Measurements from ENCODE around the gene USP3. TPM values are rescaled to one million over a fixed set of nuclear protein-coding genes. Genes with fewer than 3 reads are reported as not detected.

USP3 gene
- total and polyA plus RNA-seq, 2 donors (not counting 3 experiments of a cell fraction or from before 2014, with no cell fraction given), result 18.8 to 52.4 TPM

DNA sequence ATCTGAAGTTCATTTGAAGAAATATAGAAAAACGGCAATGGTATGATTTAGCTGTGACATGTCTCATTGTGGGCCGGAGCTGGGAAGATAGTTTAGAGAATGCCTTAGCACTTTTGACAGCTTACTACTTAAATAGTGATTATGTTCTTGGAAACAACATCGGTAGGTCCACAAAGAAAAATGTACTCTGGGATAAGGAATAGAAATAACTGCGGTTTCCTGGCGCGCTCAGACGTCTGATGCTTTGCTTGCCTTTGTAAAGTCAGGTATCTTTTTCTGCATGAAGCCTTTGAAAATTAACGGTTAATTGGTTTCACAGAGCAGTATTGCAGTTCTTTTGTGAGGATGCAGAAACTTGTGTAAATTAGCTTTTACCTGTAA is 1.4 kb downstream of the USP3 start:
- peaks cover 4% of the 10 kb centered on the region for H3K9me1 ChIP-seq (replicated peaks; ENCODE audit: control insufficient read depth, extremely low read depth, insufficient read depth, low read length)
- dilution Hi-C loops (cut with MboI; ENCODE audit: extremely low pct_ligation_motif_present, low sequenced_read_pairs), result no loop called here
- DNase-seq (ENCODE audit: low read depth, low spot score), result no peak
- H3K79me2 ChIP-seq (ENCODE audit: control insufficient read depth, insufficient read depth, low read length), result peaks cover 62% of the 10 kb centered on the region
- H4K20me1 ChIP-seq (replicated peaks; ENCODE audit: control insufficient read depth, extremely low read depth, insufficient read depth, low read length), result peaks cover 13% of the 10 kb centered on the region
- peak overlapping the region; percentile 80 for H3K27ac ChIP-seq (ENCODE audit: insufficient read depth, low read depth, low read length)
- H3K9ac ChIP-seq (replicated peaks; ENCODE audit: extremely low read depth, insufficient read depth, low read length), result peak overlapping the region; percentile 94
- TF ChIP-seq POLR2A (IDR thresholded peaks at IDR 0.05; ENCODE audit: low read depth, low read length), result no peak
- H3K4me2 ChIP-seq (ENCODE audit: insufficient read depth, low read length), result peak overlapping the region; percentile 94
- FAIRE-seq, result no peak
- peaks cover 75% of the 10 kb centered on the region for H3K4me1 ChIP-seq (ENCODE audit: control insufficient read depth, extremely low read depth, insufficient read depth, low read length)
- TSS peak; percentile 15 for BruUV-seq (replicated peaks)
- CTCF ChIA-PET, result interaction anchor here (0.9 to 6.4 kb wide), 15 partner anchors 10 to 563 kb away, joined by 3 to 76 read pairs (median 5); no protein-coding TSS in a partner anchor
- H3K4me3 ChIP-seq (replicated peaks in 1 of 3; ENCODE audit: insufficient read depth in 1 of 3, low read depth in 1 of 3, low read length in 3 of 3), result peak overlapping the region; percentile 55 to 87 (median 85)
- H3K9me3 ChIP-seq (replicated peaks; ENCODE audit: control insufficient read depth, insufficient read depth, low read length), result no peaks in the 10 kb centered on the region
- H3K36me3 ChIP-seq (ENCODE audit: control insufficient read depth in 2 of 2, extremely low read depth in 1 of 2, insufficient read depth in 2 of 2, low read length in 2 of 2), result no peaks in the 10 kb centered on the region
- intact Hi-C loops (cut with micrococcal nuclease), result loop anchor here (1.0 to 2.0 kb wide), 2 partner anchors 47 to 94 kb away; no protein-coding TSS in a partner anchor
- H3K27me3 ChIP-seq (ENCODE audit: control insufficient read depth in 2 of 2, insufficient read depth in 2 of 2, low read length in 2 of 2), result no peaks in the 10 kb centered on the region
- no peak overlapping the region for H2AFZ ChIP-seq (ENCODE audit: low read depth, low read length)
- POLR2A ChIA-PET, result interaction anchor here (1.1 kb wide), 1 partner anchor 12 kb away, joined by 3 read pairs; no protein-coding TSS in a partner anchor

DNA sequence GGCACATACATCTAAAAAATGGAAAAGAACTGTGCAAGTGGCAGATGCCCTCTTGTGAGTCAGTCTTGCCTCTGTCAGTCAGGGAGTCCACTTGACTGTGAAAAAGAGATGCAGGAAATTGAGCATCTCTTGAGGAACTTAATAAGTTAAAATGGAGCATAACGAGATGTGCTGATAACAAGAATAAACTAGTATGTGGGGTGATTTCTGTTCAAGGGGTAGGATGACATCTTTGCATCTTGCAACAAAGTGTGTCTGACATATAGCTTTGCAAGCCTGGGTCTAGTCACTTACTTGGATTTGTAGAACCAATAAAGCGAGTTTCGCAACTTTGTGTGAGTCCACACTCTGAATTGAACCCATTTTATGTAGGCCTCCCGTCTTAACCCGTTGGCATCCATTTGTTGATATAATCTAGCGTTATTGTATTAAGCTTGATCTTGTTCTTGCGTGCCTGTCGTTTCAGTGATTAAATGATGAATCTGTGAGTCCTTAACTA is 2.2 kb downstream of the USP3 start:
- POLR2A ChIA-PET, result no interaction called here
- peaks cover 70% of the 10 kb centered on the region for H3K4me1 ChIP-seq (ENCODE audit: control insufficient read depth, extremely low read depth, insufficient read depth, low read length)

More for the DNA sequence above, 2.2 kb downstream of the USP3 start:
- H3K4me3 ChIP-seq (replicated peaks in 1 of 3; ENCODE audit: insufficient read depth in 1 of 3, low read depth in 1 of 3, low read length in 3 of 3), result peak overlapping the region in 1 of 3 experiments; percentile 85
- H3K4me2 ChIP-seq (ENCODE audit: insufficient read depth, low read length), result peak overlapping the region; percentile 94
- CTCF ChIA-PET, result interaction anchor here (2.3 to 6.4 kb wide), 3 partner anchors 19 to 93 kb away, joined by 11 to 36 read pairs (median 13); no protein-coding TSS in a partner anchor
- no peaks in the 10 kb centered on the region for H3K27me3 ChIP-seq (ENCODE audit: control insufficient read depth in 2 of 2, insufficient read depth in 2 of 2, low read length in 2 of 2)
- no peaks in the 10 kb centered on the region for H3K36me3 ChIP-seq (ENCODE audit: control insufficient read depth in 2 of 2, extremely low read depth in 1 of 2, insufficient read depth in 2 of 2, low read length in 2 of 2)
- intact Hi-C loops (cut with micrococcal nuclease) (no loop called here), dilution Hi-C loops (cut with MboI; ENCODE audit: extremely low pct_ligation_motif_present, low sequenced_read_pairs) (no loop called here)
- FAIRE-seq (no peak), DNase-seq (ENCODE audit: low read depth, low spot score) (peak; percentile 42)
- TF ChIP-seq, protein P1, sequence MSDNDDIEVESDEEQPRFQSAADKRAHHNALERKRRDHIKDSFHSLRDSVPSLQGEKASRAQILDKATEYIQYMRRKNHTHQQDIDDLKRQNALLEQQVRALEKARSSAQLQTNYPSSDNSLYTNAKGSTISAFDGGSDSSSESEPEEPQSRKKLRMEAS (IDR thresholded peaks at IDR 0.05; ENCODE audit: insufficient read depth, insufficient read length), result no peak
- TF ChIP-seq POLR2AphosphoS5 (IDR thresholded peaks at IDR 0.05; ENCODE audit: insufficient read depth, low read depth, low read length) (no peak), GATA2 (IDR thresholded peaks at IDR 0.05; ENCODE audit: insufficient read depth, insufficient read length, low read depth, low read length) (peak; percentile 59)
- no TSS peak for BruUV-seq (replicated peaks)
- no peak overlapping the region for H2AFZ ChIP-seq (ENCODE audit: low read depth, low read length)
- H3K9me3 ChIP-seq (replicated peaks; ENCODE audit: control insufficient read depth, insufficient read depth, low read length), result no peaks in the 10 kb centered on the region
- peaks cover 4% of the 10 kb centered on the region for H3K9me1 ChIP-seq (replicated peaks; ENCODE audit: control insufficient read depth, extremely low read depth, insufficient read depth, low read length)
- no peak overlapping the region for H3K27ac ChIP-seq (ENCODE audit: insufficient read depth, low read depth, low read length)
- peaks cover 15% of the 10 kb centered on the region for H4K20me1 ChIP-seq (replicated peaks; ENCODE audit: control insufficient read depth, extremely low read depth, insufficient read depth, low read length)
- H3K9ac ChIP-seq (replicated peaks; ENCODE audit: extremely low read depth, insufficient read depth, low read length), result peak overlapping the region; percentile 94
- H3K79me2 ChIP-seq (ENCODE audit: control insufficient read depth, insufficient read depth, low read length), result peaks cover 69% of the 10 kb centered on the region

Measured in endothelial cell of umbilical vein (primary cell).